ENCODE measurements around the gene ZNG1B. TPM values are rescaled to one million over a fixed set of nuclear protein-coding genes. Genes with fewer than 3 reads are reported as not detected.
A peak's percentile ranks its signal among the peaks of the same experiment; 100 is the strongest.
"Not testable (repeated sequence)": the region's sequence is repeated elsewhere in the genome, so short reads cannot be mapped to it uniquely, and the experiment has no call there.

The ZNG1B gene
- total RNA-seq, 2 experiments from 2014 or later = 46.1 to 47.4 TPM

GRCh38 chr2:113527350-113528045 is 90.0 kb downstream of the ZNG1B start:
- POLR2A ChIA-PET; H3K27ac Mint-ChIP-seq; H3K4me1 Mint-ChIP-seq (ENCODE audit: low read depth); CTCF ChIA-PET; DNase-seq; H3K4me3 Mint-ChIP-seq; intact Hi-C loops (cut with micrococcal nuclease); H3K36me3 Mint-ChIP-seq (ENCODE audit: low read depth); H3K9me3 Mint-ChIP-seq; H3K27me3 Mint-ChIP-seq: not testable (repeated sequence)
- ATAC-seq = peak; percentile 99

DNA sequence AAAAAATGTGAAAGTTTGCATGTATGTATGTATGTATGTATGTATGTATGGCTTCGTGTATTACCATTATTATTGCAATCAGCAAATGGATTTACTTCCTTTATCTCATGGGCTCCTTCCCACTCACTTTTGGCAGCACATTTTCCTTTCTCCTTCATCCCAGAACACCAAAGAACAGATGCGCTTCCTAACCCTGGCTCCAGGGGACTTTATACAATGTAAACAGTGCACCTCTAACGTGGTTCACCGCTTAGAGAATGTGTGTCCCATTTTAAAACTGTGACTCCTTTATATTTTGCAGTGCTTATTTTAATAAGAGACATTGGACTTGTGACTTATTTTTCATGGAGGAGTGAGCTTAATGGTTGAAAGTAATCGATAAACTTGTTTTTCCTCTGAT is 90.6 kb downstream of the ZNG1B start:
- POLR2A ChIA-PET; CTCF ChIA-PET; ATAC-seq; H3K4me1 Mint-ChIP-seq (ENCODE audit: low read depth); intact Hi-C loops (cut with micrococcal nuclease); H3K9me3 Mint-ChIP-seq; H3K27ac Mint-ChIP-seq; H3K36me3 Mint-ChIP-seq (ENCODE audit: low read depth); H3K4me3 Mint-ChIP-seq; DNase-seq; H3K27me3 Mint-ChIP-seq: not testable (repeated sequence)

- H3K4me1 Mint-ChIP-seq (ENCODE audit: low read depth); H3K9me3 Mint-ChIP-seq; CTCF ChIA-PET; intact Hi-C loops (cut with micrococcal nuclease); H3K36me3 Mint-ChIP-seq (ENCODE audit: low read depth); H3K4me3 Mint-ChIP-seq; POLR2A ChIA-PET; ATAC-seq; H3K27ac Mint-ChIP-seq; DNase-seq; H3K27me3 Mint-ChIP-seq: not testable (repeated sequence)
Observed at GRCh38 chr2:113528904-113529303, 91.4 kb downstream of the ZNG1B start.

DNA sequence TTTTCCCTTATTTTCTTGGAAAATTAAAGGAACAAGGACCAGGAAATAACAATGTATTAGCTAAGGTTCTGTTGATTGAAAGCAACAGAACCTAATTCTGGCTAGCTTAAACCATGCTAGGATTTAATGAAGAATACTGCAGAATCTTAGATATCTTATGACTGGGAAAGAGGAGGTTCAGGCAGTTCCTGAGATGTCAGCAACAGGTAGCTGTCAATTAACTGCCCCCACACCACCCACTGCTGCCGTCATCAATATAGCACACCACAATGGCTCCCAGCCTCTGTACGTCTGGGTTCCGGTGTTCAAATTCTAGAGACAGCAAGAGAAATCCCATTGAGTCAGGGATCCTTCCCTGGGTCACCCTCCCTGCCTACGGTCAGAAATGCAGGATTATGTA is 95.5 kb downstream of the ZNG1B start:
- H3K27me3 Mint-ChIP-seq; H3K4me1 Mint-ChIP-seq (ENCODE audit: low read depth); DNase-seq; H3K9me3 Mint-ChIP-seq; H3K27ac Mint-ChIP-seq; ATAC-seq; H3K4me3 Mint-ChIP-seq; intact Hi-C loops (cut with micrococcal nuclease); POLR2A ChIA-PET; CTCF ChIA-PET; H3K36me3 Mint-ChIP-seq (ENCODE audit: low read depth): not testable (repeated sequence)

DNA sequence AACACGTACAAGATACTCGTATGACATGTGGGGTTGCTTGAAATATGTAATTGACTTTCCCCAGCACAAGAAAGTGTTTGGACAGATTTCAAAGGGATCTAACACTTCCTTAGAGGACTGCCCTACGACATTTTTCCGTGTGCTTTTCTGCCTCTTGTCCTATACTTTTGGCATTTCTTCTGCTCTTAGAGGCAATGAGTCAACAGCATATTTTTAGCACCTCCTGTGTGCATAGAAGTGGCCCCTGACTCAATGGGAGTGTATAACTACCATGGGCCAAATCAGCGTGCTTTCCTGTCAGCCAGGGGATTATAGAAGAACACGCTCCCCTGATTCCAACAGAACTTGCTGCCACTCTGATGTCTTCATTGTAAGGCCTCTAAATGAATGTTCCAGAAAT is 99.1 kb downstream of the ZNG1B start:
- not testable (repeated sequence) for H3K36me3 Mint-ChIP-seq (ENCODE audit: low read depth)

DNA sequence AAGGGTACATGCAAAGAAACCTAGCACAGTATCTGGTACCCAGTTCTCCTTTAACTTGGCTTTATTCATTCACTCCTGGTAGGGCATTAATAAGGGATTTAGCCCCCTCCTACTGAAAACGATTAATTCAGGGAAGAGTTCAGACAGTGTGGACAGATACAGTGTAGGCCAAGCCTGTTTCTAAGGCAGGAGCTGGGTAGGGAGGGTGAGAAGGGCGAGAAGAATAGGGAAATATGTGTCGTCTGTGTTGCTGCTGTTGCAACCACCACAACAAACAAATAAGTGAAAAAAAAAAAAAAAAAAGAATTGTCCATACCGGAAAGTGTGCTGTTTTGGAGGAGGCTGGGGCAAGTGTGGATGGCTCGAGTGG is 103.3 kb downstream of the ZNG1B start:
- CTCF ChIA-PET = not testable (repeated sequence)

More for the DNA sequence above, 99.1 kb downstream of the ZNG1B start:
- CTCF ChIA-PET; H3K27ac Mint-ChIP-seq; H3K4me1 Mint-ChIP-seq (ENCODE audit: low read depth); ATAC-seq; intact Hi-C loops (cut with micrococcal nuclease); DNase-seq; H3K27me3 Mint-ChIP-seq; POLR2A ChIA-PET; H3K4me3 Mint-ChIP-seq; H3K9me3 Mint-ChIP-seq: not testable (repeated sequence)

DNA sequence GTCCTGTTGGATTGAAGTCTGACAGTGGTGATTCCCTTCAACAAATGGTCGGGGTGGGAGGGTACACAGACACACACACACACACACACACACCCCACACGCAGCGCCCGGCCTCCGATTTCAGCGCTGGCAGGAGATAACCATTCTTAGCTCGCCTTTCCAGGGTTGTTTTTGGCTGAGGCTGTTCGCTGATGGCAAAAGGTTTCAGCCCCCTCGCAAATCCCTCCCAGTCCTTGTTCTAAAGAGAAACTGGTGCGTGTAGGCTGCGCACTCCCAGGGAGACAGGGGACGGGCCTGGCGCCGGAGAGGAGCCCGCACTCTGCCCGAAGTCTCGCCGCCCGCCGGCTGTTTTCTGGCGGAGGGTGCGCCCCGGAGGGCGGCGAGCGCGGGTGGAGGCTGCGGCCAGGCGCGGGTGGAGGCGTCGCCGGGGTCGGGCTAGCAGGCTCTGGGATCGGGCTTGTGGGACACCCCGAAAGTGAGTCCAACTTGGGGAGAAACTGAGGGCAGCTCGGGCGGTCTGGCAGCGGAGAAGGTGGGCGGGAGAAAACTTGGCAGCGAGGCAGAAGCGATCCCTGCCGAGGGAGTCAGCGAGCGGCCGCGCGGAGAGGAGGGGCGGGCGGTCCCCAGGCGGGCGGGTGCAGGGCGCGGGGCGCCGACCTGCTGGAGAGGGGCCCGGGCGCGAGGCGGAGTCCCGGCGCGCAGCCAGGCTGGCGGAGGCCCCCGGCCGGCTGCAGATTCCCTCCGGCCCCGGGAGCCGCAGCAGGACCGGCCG is 103.9 kb downstream of the ZNG1B start:
- peak overlapping the region; percentile 70 for H3K4me3 Mint-ChIP-seq
- intact Hi-C loops (cut with micrococcal nuclease); CTCF ChIA-PET; POLR2A ChIA-PET; H3K36me3 Mint-ChIP-seq (ENCODE audit: low read depth); H3K27ac Mint-ChIP-seq; H3K9me3 Mint-ChIP-seq; H3K4me1 Mint-ChIP-seq (ENCODE audit: low read depth): not testable (repeated sequence)
- H3K27me3 Mint-ChIP-seq = peaks cover 13% of the 10 kb centered on the region
- peak; percentile 12 for DNase-seq
- ATAC-seq = peak; percentile 64

More for the DNA sequence above, 103.3 kb downstream of the ZNG1B start:
- H3K4me1 Mint-ChIP-seq (ENCODE audit: low read depth); H3K9me3 Mint-ChIP-seq; H3K27ac Mint-ChIP-seq; ATAC-seq; H3K36me3 Mint-ChIP-seq (ENCODE audit: low read depth); POLR2A ChIA-PET; DNase-seq; intact Hi-C loops (cut with micrococcal nuclease): not testable (repeated sequence)
- peaks cover 13% of the 10 kb centered on the region for H3K27me3 Mint-ChIP-seq
- H3K4me3 Mint-ChIP-seq = peak overlapping the region; percentile 70

- H3K27ac Mint-ChIP-seq; CTCF ChIA-PET; POLR2A ChIA-PET; H3K9me3 Mint-ChIP-seq; H3K4me1 Mint-ChIP-seq (ENCODE audit: low read depth); H3K36me3 Mint-ChIP-seq (ENCODE audit: low read depth); intact Hi-C loops (cut with micrococcal nuclease): not testable (repeated sequence)
- DNase-seq (peak; percentile 1), ATAC-seq (peak; percentile 48)
- peak overlapping the region; percentile 57 for H3K4me3 Mint-ChIP-seq
- peaks cover 13% of the 10 kb centered on the region for H3K27me3 Mint-ChIP-seq
Observed at GRCh38 chr2:113541976-113542485, 104.5 kb downstream of the ZNG1B start.

GRCh38 chr2:113542529-113542928 is 105.0 kb downstream of the ZNG1B start:
- H3K9me3 Mint-ChIP-seq; POLR2A ChIA-PET; H3K27ac Mint-ChIP-seq; ATAC-seq; CTCF ChIA-PET; H3K36me3 Mint-ChIP-seq (ENCODE audit: low read depth); intact Hi-C loops (cut with micrococcal nuclease); H3K4me1 Mint-ChIP-seq (ENCODE audit: low read depth); DNase-seq: not testable (repeated sequence)
- Mint-ChIP-seq H3K27me3 (peaks cover 13% of the 10 kb centered on the region), H3K4me3 (peak overlapping the region; percentile 57)

Other genes starting within 250 kb of the ZNG1B start
- gene PAX8, start 158.8 kb upstream of the ZNG1B start, total RNA-seq = under 1 TPM; 0.43 to 0.63 TPM
- under 1 TPM in 1 of 2 experiments, not detected in 1; 0.23 TPM for gene FOXD4L1, start 61.0 kb downstream of the ZNG1B start, total RNA-seq
- 10 to 100 TPM; 11.8 TPM for gene RABL2A, start 189.6 kb downstream of the ZNG1B start, total RNA-seq